ENCODE measurements around the gene TRIM22. TPM values are rescaled to one million over a fixed set of nuclear protein-coding genes. Genes with fewer than 3 reads are reported as not detected.
"Not testable (repeated sequence)": the region's sequence is repeated elsewhere in the genome, so short reads cannot be mapped to it uniquely, and the experiment has no call there.

Gene TRIM22
- total RNA-seq, 6 experiments from 2014 or later = 77.9 to 131 (median 118) TPM

GRCh38 chr11:5684646-5685362, 4.8 kb upstream of the TRIM22 start, which contains the start of gene TRIM5:
Gene TRIM5 (minus strand): TSS chr11:5685074. CDS start chr11:5680177, 4,897 bp downstream.
- H3K36me3 Mint-ChIP-seq (ENCODE audit: low read depth) = peaks cover 22% of the 10 kb centered on the region
- H3K27me3 Mint-ChIP-seq (ENCODE audit: insufficient read depth) = no peaks in the 10 kb centered on the region
- peaks cover 48% of the 10 kb centered on the region for H3K4me1 Mint-ChIP-seq (ENCODE audit: low read depth)
- peak; percentile 75 for TF ChIP-seq CTCF (IDR thresholded peaks at IDR 0.05)
- H3K9me3 Mint-ChIP-seq = no peaks in the 10 kb centered on the region
- H3K27ac Mint-ChIP-seq = peak within 1 kb of the TSS; percentile 99
- peak; percentile 97 for DNase-seq
- peak within 1 kb of the TSS; percentile 93 for H3K4me3 Mint-ChIP-seq

DNA sequence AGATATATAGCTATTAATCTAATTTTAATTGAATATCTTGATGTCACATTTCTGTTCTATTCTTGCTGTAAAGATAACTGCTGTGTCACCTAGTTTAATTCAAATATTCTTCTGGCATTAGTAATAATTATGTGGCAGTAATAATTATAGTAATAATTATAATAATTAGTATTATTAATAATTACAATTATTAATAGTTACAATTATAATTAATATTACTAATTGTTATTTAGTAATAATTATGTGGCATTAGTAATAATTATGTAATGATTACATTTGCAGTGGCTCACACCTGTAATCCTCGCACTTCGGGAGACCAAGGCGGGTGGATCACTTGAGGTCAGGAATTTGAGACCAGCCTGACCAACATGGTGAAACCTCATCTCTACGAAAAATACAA, 3.2 kb upstream of the TRIM22 start:
- peaks cover 20% of the 10 kb centered on the region for H3K36me3 Mint-ChIP-seq (ENCODE audit: low read depth)
- TF ChIP-seq CTCF (IDR thresholded peaks at IDR 0.05) = no peak
- H3K9me3 Mint-ChIP-seq = no peaks in the 10 kb centered on the region
- no peak overlapping the region for H3K4me3 Mint-ChIP-seq
- H3K4me1 Mint-ChIP-seq (ENCODE audit: low read depth) = peaks cover 54% of the 10 kb centered on the region
- no peak overlapping the region for H3K27ac Mint-ChIP-seq
- no peak for DNase-seq
- H3K27me3 Mint-ChIP-seq (ENCODE audit: insufficient read depth) = no peaks in the 10 kb centered on the region

GRCh38 chr11:5688482-5688881, 1.1 kb upstream of the TRIM22 start:
- H3K27ac Mint-ChIP-seq = peak overlapping the region; percentile 97
- H3K27me3 Mint-ChIP-seq (ENCODE audit: insufficient read depth) = no peaks in the 10 kb centered on the region
- no peak for TF ChIP-seq CTCF (IDR thresholded peaks at IDR 0.05)
- H3K4me1 Mint-ChIP-seq (ENCODE audit: low read depth) = peaks cover 63% of the 10 kb centered on the region
- no peak overlapping the region for H3K4me3 Mint-ChIP-seq
- H3K36me3 Mint-ChIP-seq (ENCODE audit: low read depth) = peaks cover 27% of the 10 kb centered on the region
- no peak for DNase-seq
- no peaks in the 10 kb centered on the region for H3K9me3 Mint-ChIP-seq

- DNase-seq = no peak
- TF ChIP-seq CTCF (IDR thresholded peaks at IDR 0.05) = no peak
- H3K9me3 Mint-ChIP-seq = no peaks in the 10 kb centered on the region
- H3K27me3 Mint-ChIP-seq (ENCODE audit: insufficient read depth) = no peaks in the 10 kb centered on the region
- H3K27ac Mint-ChIP-seq = peak overlapping the region; percentile 97
- peaks cover 36% of the 10 kb centered on the region for H3K36me3 Mint-ChIP-seq (ENCODE audit: low read depth)
- H3K4me1 Mint-ChIP-seq (ENCODE audit: low read depth) = peaks cover 64% of the 10 kb centered on the region
- H3K4me3 Mint-ChIP-seq = peak overlapping the region; percentile 94
These were observed 626 bp downstream of the TRIM22 start for GRCh38 chr11:5690216-5690615.

DNA sequence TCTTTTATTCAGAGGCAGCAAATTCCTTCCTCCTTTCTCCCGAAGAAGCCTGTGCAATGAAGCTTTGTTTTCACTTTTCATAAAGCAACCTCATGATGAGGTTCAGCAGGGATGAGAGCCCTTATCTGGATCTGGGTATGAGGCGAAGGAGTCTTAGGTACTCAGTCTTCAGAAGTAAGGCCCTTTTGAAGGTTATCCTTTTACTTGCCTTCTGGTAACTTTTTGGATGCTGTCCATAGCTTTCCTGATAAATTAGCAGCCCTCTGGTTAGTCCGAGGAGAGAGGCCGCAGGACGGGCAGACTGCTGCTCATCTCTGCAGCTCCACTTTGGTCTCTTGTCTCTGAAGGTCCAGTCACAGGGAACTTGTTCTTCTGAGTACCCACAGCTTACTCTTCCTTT, 1.1 kb downstream of the TRIM22 start:
- Mint-ChIP-seq H3K27ac (peak overlapping the region; percentile 97), H3K9me3 (no peaks in the 10 kb centered on the region), H3K4me3 (peak overlapping the region; percentile 94), H3K36me3 (ENCODE audit: low read depth) (peaks cover 38% of the 10 kb centered on the region), H3K4me1 (ENCODE audit: low read depth) (peaks cover 63% of the 10 kb centered on the region), H3K27me3 (ENCODE audit: insufficient read depth) (no peaks in the 10 kb centered on the region)
- no peak for DNase-seq
- TF ChIP-seq CTCF (IDR thresholded peaks at IDR 0.05) = no peak

DNA sequence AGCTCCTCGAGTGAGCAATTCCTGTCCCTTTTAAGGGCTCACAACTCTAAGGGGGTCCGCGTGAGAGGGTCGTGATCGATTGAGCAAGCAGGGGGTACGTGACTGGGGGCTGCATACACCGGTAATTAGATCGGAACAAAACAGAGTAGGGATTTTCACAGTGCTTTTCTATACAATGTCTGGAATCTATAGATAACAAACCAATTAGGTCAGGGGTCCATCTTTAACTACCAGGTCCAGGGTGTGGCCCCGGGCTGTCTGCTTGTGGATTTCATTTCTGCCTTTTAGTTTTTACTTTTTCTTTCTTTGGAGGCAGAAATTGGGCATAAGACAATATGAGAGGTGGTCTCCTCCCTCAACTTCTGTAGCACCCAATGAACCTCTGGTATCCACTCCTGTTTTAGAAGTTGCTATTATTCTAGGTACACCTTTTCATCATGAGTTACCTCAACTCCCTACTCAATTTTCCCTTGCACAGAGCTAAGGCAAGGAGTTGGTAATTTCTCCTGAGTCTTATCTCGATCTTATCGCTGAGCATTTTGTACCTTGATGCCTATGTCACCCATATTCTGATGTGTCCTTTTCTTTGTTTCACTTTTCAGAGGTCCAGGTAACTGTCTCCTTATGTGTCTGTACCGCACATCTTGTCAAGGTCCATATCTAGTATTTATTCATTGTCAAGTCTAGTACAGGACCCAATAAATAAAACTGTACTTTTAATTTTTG, 1.8 kb downstream of the TRIM22 start:
- peak overlapping the region; percentile 97 for H3K27ac Mint-ChIP-seq
- H3K4me3 Mint-ChIP-seq = peak overlapping the region; percentile 94
- not testable (repeated sequence) for H3K9me3 Mint-ChIP-seq; H3K27me3 Mint-ChIP-seq (ENCODE audit: insufficient read depth); DNase-seq
- H3K36me3 Mint-ChIP-seq (ENCODE audit: low read depth) = peaks cover 42% of the 10 kb centered on the region
- peaks cover 66% of the 10 kb centered on the region for H3K4me1 Mint-ChIP-seq (ENCODE audit: low read depth)
